GM12878 (cell line): ENCODE data around the gene CCDC63. TPM values are rescaled to one million over a fixed set of nuclear protein-coding genes. Genes with fewer than 3 reads are reported as not detected.
"Not testable (repeated sequence)": the region's sequence is repeated elsewhere in the genome, so short reads cannot be mapped to it uniquely, and the experiment has no call there.

Source experiments
- ATAC-seq: fragments of 200-7000 bp; cut with Tn5 transposase; 3 replicates; pipeline ENCODE4 v1.9.1; 2020; ENCODE audit warnings: mild to moderate bottlenecking, moderate library complexity
- BruUV-seq: library from RNA; stranded (reverse); fragments of 400-500 nt; replicated peaks from 2 replicates; lab custom pipeline; 2021; lab: Mats Ljungman, UMichigan
- CTCF ChIA-PET: fragments of 300-600 bp; sonication (Branson Sonifier 250); formaldehyde crosslinking; extraction: SDS; loops from one replicate; lab custom pipeline; 2021; ENCODE audit warnings: inconsistent platforms; lab: Yijun Ruan, JAX
- POLR2A ChIA-PET: fragments of 350-600 bp; formaldehyde crosslinking; extraction: SDS; loops from one replicate; lab custom pipeline; 2021; ENCODE audit warnings: inconsistent platforms; lab: Charles Lee
- RAD21 ChIA-PET: fragments of 300-600 bp; sonication (Branson Sonifier 250); formaldehyde crosslinking; loops from one replicate; lab custom pipeline; 2023; ENCODE audit warnings: antibody characterized with exemption; ENCODE audit not compliant: unreplicated experiment; lab: Charles Lee
- SMC1A ChIA-PET: fragments of 300-600 bp; sonication (Branson Sonifier 250); formaldehyde crosslinking; loops from one replicate; lab custom pipeline; 2023; ENCODE audit not compliant: unreplicated experiment, uncharacterized antibody; lab: Charles Lee
- DNase-seq: peaks from one replicate; pipeline ENCODE4 v3.0.0-alpha.2; 2011; ENCODE audit warnings: low read depth, low spot score
- FAIRE-seq: peaks from 3 replicates; lab custom pipeline; 2011; peaks lifted over from hg19 to GRCh38; lab: Jason Lieb, UNC
- H2AFZ ChIP-seq: 2 replicates; pipeline ENCODE4 v1.6.0; 2011; ENCODE audit warnings: low read depth, low read length, control low read depth; ENCODE audit not compliant: control insufficient read depth
- H3K27ac ChIP-seq: 2 replicates; pipeline ENCODE4 v1.5.1; 2011; ENCODE audit warnings: control low read depth; ENCODE audit not compliant: control insufficient read depth, insufficient read depth
- H3K27me3 ChIP-seq, 2 experiments: replicated peaks in 1 of 2; 2 replicates each; pipeline versions ENCODE4 v1.6.0 to v1.6.1; 2011; ENCODE audit warnings: low read length in 1 of 2; ENCODE audit not compliant: control insufficient read depth in 2 of 2, insufficient read depth in 2 of 2
- H3K36me3 ChIP-seq, 2 experiments: 2 replicates each; pipeline ENCODE4 v1.5.1; 2011; ENCODE audit warnings: low read length in 1 of 2; ENCODE audit not compliant: control insufficient read depth in 2 of 2, insufficient read depth in 2 of 2
- H3K4me1 ChIP-seq: 2 replicates; pipeline ENCODE4 v1.6.1; 2011; ENCODE audit warnings: mild to moderate bottlenecking, low read length, moderate library complexity, mixed read lengths; ENCODE audit not compliant: control insufficient read depth, insufficient read depth
- H3K4me2 ChIP-seq: 2 replicates; pipeline ENCODE4 v1.6.0; 2011; ENCODE audit warnings: control low read depth; ENCODE audit not compliant: control insufficient read depth, insufficient read depth
- H3K4me3 ChIP-seq: fragments of 200-600 bp; sonication (generic); 2 replicates; pipeline ENCODE4 v1.5.1; 2016
- H3K79me2 ChIP-seq: 2 replicates; pipeline ENCODE4 v1.6.0; 2011; ENCODE audit warnings: low read length; ENCODE audit not compliant: control insufficient read depth, insufficient read depth
- H3K9ac ChIP-seq: 2 replicates; pipeline ENCODE4 v1.8.0; 2011; ENCODE audit warnings: low read length, control low read depth, mixed read lengths; ENCODE audit not compliant: control insufficient read depth, insufficient read depth
- H3K9me3 ChIP-seq: replicated peaks from 3 replicates; pipeline ENCODE4 v1.5.1; 2011; ENCODE audit warnings: mild to moderate bottlenecking, low read length; ENCODE audit not compliant: control insufficient read depth, insufficient read depth
- H4K20me1 ChIP-seq: 2 replicates; pipeline ENCODE4 v1.6.0; 2011; ENCODE audit not compliant: control insufficient read depth, insufficient read depth
- whole genome bisulfite sequencing: methylation state at CpG from one replicate; pipeline ENCODE4 v1.1.6; 2016; ENCODE audit warnings: low lambda C conversion rate; ENCODE audit not compliant: insufficient replicate concordance, insufficient coverage; ENCODE audit errors: missing lambda C conversion rate; 5-methylcytosine and 5-hydroxymethylcytosine counted together
- in situ Hi-C: fragments of 300-500 bp; cut with MboI; formaldehyde crosslinking; loops from 9 replicates; pipeline ENCODE4 v1.14.3; 2018; ENCODE audit warnings: mixed read lengths
- intact Hi-C: fragments of 100-400 bp; cut with micrococcal nuclease; formaldehyde crosslinking; loops from one replicate; pipeline ENCODE4 v1.14.2; 2022; ENCODE audit not compliant: unreplicated experiment
- polyA plus RNA-seq, 11 experiments: library from polyadenylated mRNA; depleted of rRNA in 4 of 11; unstranded in 6 of 11; stranded (reverse) in 5 of 11; fragments of >200 nt; fragmentation: Nextera tagmentation in 4 of 11; fragmentation: Illumina TruSeq in 1 of 11; extraction: Ambion mirVana in 4 of 11; extraction: Trizol in 1 of 11; gene quantifications; 1 replicate in 1 of 11; 2 replicates in 10 of 11; pipeline versions ENCODE4 v1.2.1 to v1.2.3, GENCODE V29; 2011 to 2016; ENCODE audit warnings: inconsistent platforms in 2 of 11, missing spikeins in 2 of 11, low read depth in 1 of 11
- total RNA-seq, 4 experiments: library from RNA; depleted of rRNA in 3 of 4; stranded (reverse); fragments of >200 nt in 3 of 4; fragmentation: Illumina TruSeq in 1 of 4; extraction: Trizol in 1 of 4; gene quantifications; 2 replicates each; pipeline versions ENCODE4 v1.2.1 to v1.2.3, GENCODE V29; 2013 to 2021

The CCDC63 gene
- total and polyA plus RNA-seq, 10 of the 15 experiments (the other 5 are each of a cell fraction or from before 2014, with no cell fraction given), result not detected

DNA sequence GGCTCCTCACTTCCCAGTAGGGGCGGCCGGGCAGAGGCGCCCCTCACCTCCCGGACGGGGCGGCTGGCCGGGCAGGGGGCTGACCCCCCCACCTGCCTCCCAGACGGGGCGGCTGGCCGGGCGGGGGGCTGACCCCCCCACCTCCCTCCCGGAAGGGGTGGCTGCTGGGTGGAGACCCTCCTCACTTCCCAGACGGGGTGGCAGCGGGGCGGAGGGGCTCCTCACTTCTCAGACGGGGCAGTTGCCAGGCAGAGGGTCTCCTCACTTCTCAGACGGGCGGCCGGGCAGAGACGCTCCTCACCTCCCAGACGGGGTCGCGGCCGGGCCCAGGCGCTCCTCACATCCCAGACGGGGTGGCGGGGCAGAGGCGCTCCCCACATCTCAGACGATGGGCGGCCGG, 104.1 kb downstream of the CCDC63 start:
- H3K27me3 ChIP-seq, H3K9ac ChIP-seq, H3K9me3 ChIP-seq, ATAC-seq, DNase-seq, SMC1A ChIA-PET, H3K27ac ChIP-seq, in situ Hi-C loops, intact Hi-C loops, BruUV-seq, H2AFZ ChIP-seq, H3K4me2 ChIP-seq, H3K79me2 ChIP-seq, H3K4me3 ChIP-seq, POLR2A ChIA-PET, H3K4me1 ChIP-seq, H3K36me3 ChIP-seq, FAIRE-seq, RAD21 ChIA-PET, H4K20me1 ChIP-seq: not testable (repeated sequence)
- WGBS, result 81% methylated on average over 17 of the region's 31 CpGs
- CTCF ChIA-PET, result interaction anchor here (0.8 kb wide), 1 partner anchor 31 kb away, joined by 3 read pairs; no protein-coding TSS in a partner anchor

Other genes with a start within 250 kb of the CCDC63 start
- 15.3 and 15.6 TPM in 2 replicates for gene TCTN1, start 232.9 kb upstream of the CCDC63 start, total RNA-seq (2014; rRNA removed)
- gene TCTN1, start 232.9 kb upstream of the CCDC63 start, total RNA-seq (2014; rRNA removed; fragmentation: Illumina TruSeq; extraction: Trizol), result 15.3 and 16.6 TPM in 2 replicates
- gene TCTN1, start 232.9 kb upstream of the CCDC63 start, total RNA-seq (2021), result 11.5 and 13.8 TPM in 2 replicates
- 16.7 and 18.6 TPM in 2 replicates for gene TCTN1, start 232.9 kb upstream of the CCDC63 start, polyA plus RNA-seq (2011; rRNA removed)
- 12.9 and 21.2 TPM in 2 replicates for gene TCTN1, start 232.9 kb upstream of the CCDC63 start, polyA plus RNA-seq (2014; fragmentation: Illumina TruSeq; extraction: Trizol)
- 10 to 100 TPM in 1 of 2 experiments, 1 to 10 TPM in 1; 8.8 to 10.2 TPM for gene TCTN1, start 232.9 kb upstream of the CCDC63 start, polyA plus RNA-seq (2014; fragmentation: Nextera tagmentation; extraction: Ambion mirVana)
- gene TCTN1, start 232.9 kb upstream of the CCDC63 start, polyA plus RNA-seq (2014; rRNA removed), result 15.4 and 20.3 TPM in 2 replicates
- 10 to 100 TPM; 16.7 to 23.5 TPM for gene TCTN1, start 232.9 kb upstream of the CCDC63 start, polyA plus RNA-seq (2016; fragmentation: Nextera tagmentation; extraction: Ambion mirVana)
- gene HVCN1, start 157.9 kb upstream of the CCDC63 start, total RNA-seq (2014; rRNA removed), result 112 and 132 TPM in 2 replicates
- 93.9 and 94.4 TPM in 2 replicates for gene HVCN1, start 157.9 kb upstream of the CCDC63 start, total RNA-seq (2014; rRNA removed; fragmentation: Illumina TruSeq; extraction: Trizol)
- 82.5 and 87.1 TPM in 2 replicates for gene HVCN1, start 157.9 kb upstream of the CCDC63 start, total RNA-seq (2021)
- gene HVCN1, start 157.9 kb upstream of the CCDC63 start, polyA plus RNA-seq (2011; rRNA removed), result 123 and 181 TPM in 2 replicates
- gene HVCN1, start 157.9 kb upstream of the CCDC63 start, polyA plus RNA-seq (2014; fragmentation: Illumina TruSeq; extraction: Trizol), result 130 and 134 TPM in 2 replicates
- 10 to 100 TPM; 27.8 to 38.9 TPM for gene HVCN1, start 157.9 kb upstream of the CCDC63 start, polyA plus RNA-seq (2014; fragmentation: Nextera tagmentation; extraction: Ambion mirVana)
- 77.4 and 85.4 TPM in 2 replicates for gene HVCN1, start 157.9 kb upstream of the CCDC63 start, polyA plus RNA-seq (2014; rRNA removed)
- 100 to 1,000 TPM; 125 to 126 TPM for gene HVCN1, start 157.9 kb upstream of the CCDC63 start, polyA plus RNA-seq (2016; fragmentation: Nextera tagmentation; extraction: Ambion mirVana)
- gene PPP1CC, start 104.1 kb upstream of the CCDC63 start, total RNA-seq (2014; rRNA removed), result 169 and 200 TPM in 2 replicates
- gene PPP1CC, start 104.1 kb upstream of the CCDC63 start, total RNA-seq (2014; rRNA removed; fragmentation: Illumina TruSeq; extraction: Trizol), result 174 and 184 TPM in 2 replicates
- gene PPP1CC, start 104.1 kb upstream of the CCDC63 start, total RNA-seq (2021), result 179 and 191 TPM in 2 replicates
- 279 and 423 TPM in 2 replicates for gene PPP1CC, start 104.1 kb upstream of the CCDC63 start, polyA plus RNA-seq (2011; rRNA removed)
- gene PPP1CC, start 104.1 kb upstream of the CCDC63 start, polyA plus RNA-seq (2014; fragmentation: Illumina TruSeq; extraction: Trizol), result 237 and 312 TPM in 2 replicates
- 100 to 1,000 TPM in 1 of 2 experiments, 10 to 100 TPM in 1; 64.4 to 111 TPM for gene PPP1CC, start 104.1 kb upstream of the CCDC63 start, polyA plus RNA-seq (2014; fragmentation: Nextera tagmentation; extraction: Ambion mirVana)
- 124 and 145 TPM in 2 replicates for gene PPP1CC, start 104.1 kb upstream of the CCDC63 start, polyA plus RNA-seq (2014; rRNA removed)
- 100 to 1,000 TPM; 116 to 123 TPM for gene PPP1CC, start 104.1 kb upstream of the CCDC63 start, polyA plus RNA-seq (2016; fragmentation: Nextera tagmentation; extraction: Ambion mirVana)
- gene MYL2, start 73.6 kb downstream of the CCDC63 start, total RNA-seq (2014; rRNA removed), result 0.44 and 0.62 TPM in 2 replicates
- not detected in 2 replicates for gene MYL2, start 73.6 kb downstream of the CCDC63 start, total RNA-seq (2014; rRNA removed; fragmentation: Illumina TruSeq; extraction: Trizol)
- gene MYL2, start 73.6 kb downstream of the CCDC63 start, total RNA-seq (2021), result 0.77 and 0.82 TPM in 2 replicates
- gene MYL2, start 73.6 kb downstream of the CCDC63 start, polyA plus RNA-seq (2011; rRNA removed), result 0.08 TPM in 1 of 2 replicates, not detected in the other
- gene MYL2, start 73.6 kb downstream of the CCDC63 start, polyA plus RNA-seq (2014; fragmentation: Illumina TruSeq; extraction: Trizol), result 0.57 TPM in 1 of 2 replicates, not detected in the other
- gene MYL2, start 73.6 kb downstream of the CCDC63 start, polyA plus RNA-seq (2014; fragmentation: Nextera tagmentation; extraction: Ambion mirVana), result 1 to 10 TPM; 1.8 TPM
- gene MYL2, start 73.6 kb downstream of the CCDC63 start, polyA plus RNA-seq (2014; rRNA removed), result 0.46 and 0.50 TPM in 2 replicates
- gene MYL2, start 73.6 kb downstream of the CCDC63 start, polyA plus RNA-seq (2016; fragmentation: Nextera tagmentation; extraction: Ambion mirVana), result under 1 TPM; 0.50 to 0.57 TPM
- gene CUX2, start 187.2 kb downstream of the CCDC63 start, total RNA-seq (2014; rRNA removed), result 0.60 and 0.62 TPM in 2 replicates
- gene CUX2, start 187.2 kb downstream of the CCDC63 start, total RNA-seq (2014; rRNA removed; fragmentation: Illumina TruSeq; extraction: Trizol), result 0.89 and 1.5 TPM in 2 replicates
- 2.3 and 2.8 TPM in 2 replicates for gene CUX2, start 187.2 kb downstream of the CCDC63 start, total RNA-seq (2021)
- 0.14 and 0.17 TPM in 2 replicates for gene CUX2, start 187.2 kb downstream of the CCDC63 start, polyA plus RNA-seq (2011; rRNA removed)
- gene CUX2, start 187.2 kb downstream of the CCDC63 start, polyA plus RNA-seq (2014; fragmentation: Illumina TruSeq; extraction: Trizol), result 1.4 and 1.6 TPM in 2 replicates
- gene CUX2, start 187.2 kb downstream of the CCDC63 start, polyA plus RNA-seq (2014; fragmentation: Nextera tagmentation; extraction: Ambion mirVana), result under 1 TPM; 0.21 to 0.47 TPM
- gene CUX2, start 187.2 kb downstream of the CCDC63 start, polyA plus RNA-seq (2014; rRNA removed), result 0.99 and 1.2 TPM in 2 replicates
- gene CUX2, start 187.2 kb downstream of the CCDC63 start, polyA plus RNA-seq (2016; fragmentation: Nextera tagmentation; extraction: Ambion mirVana), result under 1 TPM; 0.37 to 0.54 TPM